Fibroblast of the conjunctiva (primary cell): Measurements from ENCODE around the gene KCNC4.

ENCODE experiments used
- DNase-seq: peaks from one replicate; pipeline ENCODE4 v3.0.0-alpha.2; 2010; ENCODE audit warnings: low read depth

Gene KCNC4

GRCh38 chr1:110209715-110210603, at the start of gene KCNC4:
Gene KCNC4, plus strand, starts transcription at chr1:110210314. Its CDS starts 1,186 bp downstream, at chr1:110211500.
- DNase-seq = peak; percentile 33

GRCh38 chr1:110160538-110161100, 49.5 kb upstream of the KCNC4 start:
- DNase-seq = no peak

GRCh38 chr1:110161165-110161564, 48.9 kb upstream of the KCNC4 start:
- no peak for DNase-seq

- DNase-seq = no peak
Measured at GRCh38 chr1:110161849-110162248, 48.3 kb upstream of the KCNC4 start.

GRCh38 chr1:110163591-110163990, 46.5 kb upstream of the KCNC4 start:
- no peak for DNase-seq

- DNase-seq = no peak
Measured at GRCh38 chr1:110164725-110165350, 45.3 kb upstream of the KCNC4 start.

GRCh38 chr1:110165761-110166231, 44.3 kb upstream of the KCNC4 start:
- no peak for DNase-seq

GRCh38 chr1:110166861-110167260, 43.3 kb upstream of the KCNC4 start:
- DNase-seq = no peak

- no peak for DNase-seq
Measured at GRCh38 chr1:110170766-110171733, 39.1 kb upstream of the KCNC4 start.

GRCh38 chr1:110172001-110172400, 38.1 kb upstream of the KCNC4 start:
- no peak for DNase-seq

GRCh38 chr1:110173466-110174105, 36.5 kb upstream of the KCNC4 start:
- no peak for DNase-seq

GRCh38 chr1:110174961-110175360, 35.2 kb upstream of the KCNC4 start:
- no peak for DNase-seq

GRCh38 chr1:110176299-110176956, 33.7 kb upstream of the KCNC4 start:
- no peak for DNase-seq

- no peak for DNase-seq
Measured at GRCh38 chr1:110177775-110178174, 32.3 kb upstream of the KCNC4 start.

- no peak for DNase-seq
Measured at GRCh38 chr1:110183642-110184167, 26.4 kb upstream of the KCNC4 start.

- DNase-seq = no peak
Measured at GRCh38 chr1:110184446-110184845, 25.7 kb upstream of the KCNC4 start.

GRCh38 chr1:110185181-110185580, 24.9 kb upstream of the KCNC4 start:
- DNase-seq = no peak

GRCh38 chr1:110186558-110186957, 23.6 kb upstream of the KCNC4 start:
- no peak for DNase-seq

- no peak for DNase-seq
Measured at GRCh38 chr1:110187139-110187890, 22.8 kb upstream of the KCNC4 start.
